HCT116 (cell line): Measurements from ENCODE around the gene SLC1A6.

Experiments used
- ATF3 ChIP-seq: IDR thresholded peaks from 2 replicates; pipeline ENCODE4 v1.6.1; 2012
- CEBPB ChIP-seq: IDR thresholded peaks from 2 replicates; pipeline ENCODE4 v1.6.1; 2012; ENCODE audit warnings: low read depth
- CTCF ChIP-seq, 3 experiments: fragments of 200-600 bp in 1 of 3; sonication (generic) in 1 of 3; IDR thresholded peaks in 2 of 3; conservative IDR thresholded peaks in 1 of 3; 2 replicates each; pipeline ENCODE4 v1.5.1; 2012 to 2017; ENCODE audit warnings: low read depth in 2 of 3, low read length in 2 of 3, antibody characterized with exemption in 1 of 3, borderline replicate concordance in 1 of 3, control low read depth in 1 of 3, mild to moderate bottlenecking in 1 of 3, mixed read lengths in 1 of 3, mixed run types in 1 of 3, moderate library complexity in 1 of 3; ENCODE audit not compliant: insufficient read depth in 1 of 3
- EZH2 ChIP-seq: fragments of 200-600 bp; sonication (generic); IDR thresholded peaks from 2 replicates; pipeline ENCODE4 v1.6.1; 2017; ENCODE audit warnings: antibody characterized with exemption, mixed run types
- FOSL1 ChIP-seq: IDR thresholded peaks from 2 replicates; pipeline ENCODE4 v1.6.1; 2012; ENCODE audit warnings: low read depth
- POLR2A ChIP-seq: IDR thresholded peaks from 2 replicates; pipeline ENCODE4 v1.7.0; 2011; ENCODE audit warnings: borderline replicate concordance; ENCODE audit not compliant: insufficient read depth, insufficient read length; ENCODE audit errors: extremely low read depth
- POLR2AphosphoS5 ChIP-seq: IDR thresholded peaks from 2 replicates; pipeline ENCODE4 v1.6.1; 2011; ENCODE audit warnings: mild to moderate bottlenecking, low read depth, low read length, moderate library complexity
- REST ChIP-seq: IDR thresholded peaks from 2 replicates; pipeline ENCODE4 v1.6.1; 2012; ENCODE audit warnings: low read depth
- SIN3A ChIP-seq: IDR thresholded peaks from 2 replicates; pipeline ENCODE4 v1.6.1; 2012; ENCODE audit warnings: low read depth
- SP1 ChIP-seq: IDR thresholded peaks from 2 replicates; pipeline ENCODE4 v1.6.1; 2012; ENCODE audit warnings: low read depth
- YY1 ChIP-seq: IDR thresholded peaks from 2 replicates; pipeline ENCODE4 v1.6.1; 2011; ENCODE audit warnings: low read length, low read depth, moderate library complexity, mild to moderate bottlenecking; ENCODE audit not compliant: insufficient replicate concordance; ENCODE audit errors: extremely low read depth
- ZNF274 ChIP-seq: fragments of 200-500 bp; sonication (Bioruptor generic); IDR thresholded peaks from 2 replicates; pipeline ENCODE4 v1.6.1; 2014; ENCODE audit warnings: mild to moderate bottlenecking, low read depth, low read length, inconsistent platforms
- TF ChIP-seq, protein P1 (sequence below): IDR thresholded peaks from 2 replicates; pipeline ENCODE4 v1.6.1; 2011; ENCODE audit warnings: mild to moderate bottlenecking, low read length, moderate library complexity; ENCODE audit not compliant: insufficient replicate concordance; ENCODE audit errors: extremely low read depth
- TF ChIP-seq, protein P2 (sequence below): IDR thresholded peaks from 2 replicates; pipeline ENCODE4 v1.6.1; 2012

DNA sequence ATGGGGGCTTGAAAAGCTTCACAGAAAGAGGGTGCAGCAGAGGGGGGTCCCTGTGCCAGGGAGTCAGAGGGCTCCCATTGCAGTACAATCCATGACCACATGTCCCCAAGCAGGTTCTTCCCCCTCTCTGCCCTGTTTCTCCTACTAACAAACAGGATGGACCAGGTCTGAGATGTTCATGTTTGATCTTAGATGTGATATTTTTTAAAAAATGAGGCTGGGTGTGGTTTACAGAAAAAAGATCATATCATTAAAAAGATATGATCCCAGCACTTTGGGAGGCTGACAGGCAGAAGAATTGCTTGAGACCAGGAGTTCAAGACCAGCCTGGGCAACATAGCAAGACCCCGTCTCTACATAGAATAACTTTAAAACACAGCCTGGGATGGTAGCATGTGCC is 29.2 kb downstream of the SLC1A6 start:
- TF ChIP-seq FOSL1 (no peak), REST (no peak), CTCF (IDR thresholded peaks at IDR 0.05 in 2 of 3, conservative IDR thresholded peaks at IDR 0.05 in 1 of 3; ENCODE audit: borderline replicate concordance in 1 of 3, insufficient read depth in 1 of 3, low read depth in 2 of 3, low read length in 2 of 3) (no peak), POLR2A (no peak), SP1 (no peak), ZNF274 (no peak), ATF3 (no peak), EZH2 (no peak), POLR2AphosphoS5 (no peak), YY1 (no peak), SIN3A (no peak), CEBPB (no peak)
- TF ChIP-seq, protein P1, sequence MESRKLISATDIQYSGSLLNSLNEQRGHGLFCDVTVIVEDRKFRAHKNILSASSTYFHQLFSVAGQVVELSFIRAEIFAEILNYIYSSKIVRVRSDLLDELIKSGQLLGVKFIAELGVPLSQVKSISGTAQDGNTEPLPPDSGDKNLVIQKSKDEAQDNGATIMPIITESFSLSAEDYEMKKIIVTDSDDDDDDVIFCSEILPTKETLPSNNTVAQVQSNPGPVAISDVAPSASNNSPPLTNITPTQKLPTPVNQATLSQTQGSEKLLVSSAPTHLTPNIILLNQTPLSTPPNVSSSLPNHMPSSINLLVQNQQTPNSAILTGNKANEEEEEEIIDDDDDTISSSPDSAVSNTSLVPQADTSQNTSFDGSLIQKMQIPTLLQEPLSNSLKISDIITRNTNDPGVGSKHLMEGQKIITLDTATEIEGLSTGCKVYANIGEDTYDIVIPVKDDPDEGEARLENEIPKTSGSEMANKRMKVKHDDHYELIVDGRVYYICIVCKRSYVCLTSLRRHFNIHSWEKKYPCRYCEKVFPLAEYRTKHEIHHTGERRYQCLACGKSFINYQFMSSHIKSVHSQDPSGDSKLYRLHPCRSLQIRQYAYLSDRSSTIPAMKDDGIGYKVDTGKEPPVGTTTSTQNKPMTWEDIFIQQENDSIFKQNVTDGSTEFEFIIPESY = no peak
- TF ChIP-seq, protein P2, sequence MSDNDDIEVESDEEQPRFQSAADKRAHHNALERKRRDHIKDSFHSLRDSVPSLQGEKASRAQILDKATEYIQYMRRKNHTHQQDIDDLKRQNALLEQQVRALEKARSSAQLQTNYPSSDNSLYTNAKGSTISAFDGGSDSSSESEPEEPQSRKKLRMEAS = no peak
